PC-3 (cell line): ENCODE data around the gene SUSD2.

Experiments used
- EZH2 ChIP-seq: fragments of 300-600 bp; sonication (generic); IDR thresholded peaks from one replicate; pipeline ENCODE4 v1.6.1; 2017; ENCODE audit warnings: antibody characterized with exemption, mild to moderate bottlenecking, low read length; ENCODE audit not compliant: unreplicated experiment
- TF ChIP-seq, protein P1 (sequence below): fragments of 300-600 bp; sonication (generic); conservative IDR thresholded peaks from 2 replicates; pipeline ENCODE4 v1.5.1; 2017; ENCODE audit warnings: antibody characterized with exemption, low read depth, mild to moderate bottlenecking, low read length

DNA sequence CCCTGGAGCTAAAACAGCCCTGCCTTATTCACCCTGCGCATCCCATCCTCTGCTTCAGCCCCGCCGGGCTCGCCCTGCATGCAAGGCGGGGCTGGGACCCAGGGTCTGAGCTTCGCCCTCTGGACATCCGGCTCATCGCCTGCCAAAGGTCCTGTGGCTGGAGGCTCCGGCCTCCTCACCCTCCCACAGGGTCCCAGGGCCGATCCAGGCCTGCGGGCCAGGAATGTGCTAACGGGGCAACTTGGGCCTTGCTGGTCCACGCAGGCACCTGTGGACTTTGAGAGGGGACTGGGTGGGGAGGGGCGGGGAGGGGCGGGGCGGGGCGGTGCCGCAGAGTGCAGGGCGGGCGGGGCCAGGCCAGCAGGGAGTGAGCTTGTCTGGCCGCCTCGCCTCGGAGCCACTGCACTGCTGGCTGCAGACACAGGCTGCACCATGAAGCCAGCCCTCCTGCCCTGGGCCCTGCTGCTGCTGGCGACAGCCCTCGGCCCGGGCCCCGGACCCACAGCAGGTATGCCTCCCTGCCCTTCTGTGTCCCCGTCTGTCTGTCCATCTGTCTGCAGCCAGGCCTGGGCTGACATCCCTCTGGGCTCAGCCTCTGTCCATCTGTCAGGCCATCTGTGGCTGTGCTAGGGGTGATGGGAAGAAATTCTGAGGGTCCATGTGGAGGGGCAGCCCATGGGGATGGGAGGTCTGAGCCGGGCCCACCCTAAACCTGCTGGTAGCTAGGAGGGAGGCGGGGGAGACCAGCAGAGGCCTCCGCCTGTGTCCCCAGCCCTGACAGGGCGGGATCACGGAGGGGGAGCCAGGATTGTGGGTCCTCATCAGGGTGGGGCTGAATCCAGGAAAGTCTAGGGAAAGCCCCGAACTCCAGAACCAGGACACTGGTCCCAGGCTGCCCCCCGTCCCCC is at the start of gene SUSD2:
- TF ChIP-seq, protein P1, sequence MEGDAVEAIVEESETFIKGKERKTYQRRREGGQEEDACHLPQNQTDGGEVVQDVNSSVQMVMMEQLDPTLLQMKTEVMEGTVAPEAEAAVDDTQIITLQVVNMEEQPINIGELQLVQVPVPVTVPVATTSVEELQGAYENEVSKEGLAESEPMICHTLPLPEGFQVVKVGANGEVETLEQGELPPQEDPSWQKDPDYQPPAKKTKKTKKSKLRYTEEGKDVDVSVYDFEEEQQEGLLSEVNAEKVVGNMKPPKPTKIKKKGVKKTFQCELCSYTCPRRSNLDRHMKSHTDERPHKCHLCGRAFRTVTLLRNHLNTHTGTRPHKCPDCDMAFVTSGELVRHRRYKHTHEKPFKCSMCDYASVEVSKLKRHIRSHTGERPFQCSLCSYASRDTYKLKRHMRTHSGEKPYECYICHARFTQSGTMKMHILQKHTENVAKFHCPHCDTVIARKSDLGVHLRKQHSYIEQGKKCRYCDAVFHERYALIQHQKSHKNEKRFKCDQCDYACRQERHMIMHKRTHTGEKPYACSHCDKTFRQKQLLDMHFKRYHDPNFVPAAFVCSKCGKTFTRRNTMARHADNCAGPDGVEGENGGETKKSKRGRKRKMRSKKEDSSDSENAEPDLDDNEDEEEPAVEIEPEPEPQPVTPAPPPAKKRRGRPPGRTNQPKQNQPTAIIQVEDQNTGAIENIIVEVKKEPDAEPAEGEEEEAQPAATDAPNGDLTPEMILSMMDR, result no peak
- no peak for TF ChIP-seq EZH2
